Gastrocnemius medialis (tissue), 4 donors: ENCODE data around the gene DLG4. TPM values are rescaled to one million over a fixed set of nuclear protein-coding genes. Genes with fewer than 3 reads are reported as not detected.
A peak's percentile ranks its signal among the peaks of the same experiment; 100 is the strongest.

Experiments used
- ATAC-seq, 2 donors: fragments of 150-250 bp; one replicate each; pipeline ENCODE4 v1.9.1; 2016
- DNase-seq, 2 donors: peaks; one replicate each; pipeline ENCODE4 v3.0.0-alpha.2; 2019
- H3K27ac ChIP-seq, 4 donors: fragments of 200-600 bp; sonication (generic); 1 replicate in 1 of 4; 2 replicates in 3 of 4; pipeline ENCODE4 v1.5.1; 2016 to 2018; ENCODE audit warnings: mild to moderate bottlenecking in 2 of 4, moderate library complexity in 1 of 4
- H3K27me3 ChIP-seq, 3 donors: fragments of 200-600 bp; sonication (generic) in 2 of 3; 1 replicate in 1 of 3; 2 replicates in 2 of 3; pipeline versions ENCODE4 v1.5.1 to v1.6.0; 2016 to 2019; ENCODE audit warnings: mild to moderate bottlenecking in 1 of 3, moderate library complexity in 1 of 3
- H3K36me3 ChIP-seq, 2 donors: fragments of 200-600 bp; sonication (generic) in 1 of 2; one replicate each; pipeline ENCODE4 v1.5.1; 2017 to 2018
- H3K4me1 ChIP-seq, 2 donors: fragments of 200-600 bp; sonication (generic) in 1 of 2; one replicate each; pipeline ENCODE4 v1.5.1; 2016 to 2017; ENCODE audit warnings: mild to moderate bottlenecking in 2 of 2
- H3K4me3 ChIP-seq, 4 donors: fragments of 200-600 bp; sonication (generic) in 3 of 4; 1 replicate in 1 of 4; 2 replicates in 3 of 4; pipeline ENCODE4 v1.5.1; 2016 to 2019; ENCODE audit warnings: mild to moderate bottlenecking in 2 of 4
- H3K9me3 ChIP-seq, 3 donors: fragments of 200-600 bp; sonication (generic) in 2 of 3; 1 replicate in 1 of 3; 2 replicates in 2 of 3; pipeline ENCODE4 v1.5.1; 2016 to 2019
- CTCF ChIP-seq, 5 experiments: fragments of 450-650 bp in 3 of 5; fragments of 200-600 bp in 2 of 5; sonication (generic) in 2 of 5; IDR thresholded peaks in 4 of 5; conservative IDR thresholded peaks in 1 of 5; 1 replicate in 4 of 5; 2 replicates in 1 of 5; pipeline ENCODE4 v1.5.1; 2016 to 2019; ENCODE audit warnings: antibody characterized with exemption in 5 of 5, mild to moderate bottlenecking in 3 of 5, moderate library complexity in 3 of 5
- POLR2A ChIP-seq, 2 donors: fragments of 450-650 bp; IDR thresholded peaks; one replicate each; pipeline ENCODE4 v1.6.1; 2017; ENCODE audit warnings: antibody characterized with exemption in 2 of 2, mild to moderate bottlenecking in 2 of 2, moderate library complexity in 2 of 2
- in situ Hi-C, 4 donors: fragments of 200-750 bp; cut with MboI; loops; one replicate each; pipeline versions ENCODE4 v1.15.0 to v1.8.0; 2017; ENCODE audit warnings: low sequenced_read_pairs in 4 of 4
- intact Hi-C: fragments of 100-400 bp; cut with DNase I; formaldehyde crosslinking; loops from one replicate; pipeline ENCODE4 v1.15.1; 2023; ENCODE audit warnings: low total_unique reads
- total RNA-seq, 4 donors: library from RNA; depleted of rRNA; stranded (reverse); fragments of >200 nt; gene quantifications; one replicate each; pipeline versions ENCODE4 v1.1.0 to v1.2.3, GENCODE V29; 2016

Gene DLG4
- 1 to 10 TPM; 3.5 to 6.7 (median 5.3) TPM for total RNA-seq

GRCh38 chr17:7219812-7220592 is at the start of gene DLG4, which contains the start of gene ACADVL:
Gene DLG4, minus strand, starts transcription at chr17:7219836.
Gene ACADVL, plus strand, starts transcription at chr17:7219938. Its CDS starts 47 bp downstream, at chr17:7219985.
- Histone ChIP-seq H3K27me3 (no peaks in the 10 kb centered on the region), H3K36me3 (peaks cover 0 to 43% of the 10 kb centered on the region in 2 donors), H3K9me3 (no peaks in the 10 kb centered on the region), H3K4me3 (peak within 1 kb of the TSS; percentile 75 to 90 (median 84)), H3K4me1 (peaks cover 57 to 70% of the 10 kb centered on the region in 2 donors), H3K27ac (peak within 1 kb of the TSS; percentile 91 to 99 (median 96))
- TF ChIP-seq CTCF (IDR thresholded peaks at IDR 0.05 in 4 of 5, conservative IDR thresholded peaks at IDR 0.05 in 1 of 5): no peak
- TF ChIP-seq POLR2A (IDR thresholded peaks at IDR 0.05): peak; percentile 94 to 95
- in situ Hi-C loops (no loop called here), intact Hi-C loops (loop anchor here (1.0 to 10.0 kb wide), 3 partner anchors 15 to 615 kb away; partner anchors contain the start of genes DVL2 and KDM6B)
- ATAC-seq (peak; percentile 71 to 77), DNase-seq (peak; percentile 89 to 92)

- in situ Hi-C loops: no loop called here
- H3K4me3 ChIP-seq: no peak overlapping the region
- DNase-seq (no peak), ATAC-seq (no peak)
- intact Hi-C loops: no loop called here
- no peak overlapping the region for H3K27ac ChIP-seq
- H3K9me3 ChIP-seq: no peaks in the 10 kb centered on the region
- no peaks in the 10 kb centered on the region for H3K36me3 ChIP-seq
- no peak for TF ChIP-seq CTCF (IDR thresholded peaks at IDR 0.05 in 4 of 5, conservative IDR thresholded peaks at IDR 0.05 in 1 of 5)
- no peak for TF ChIP-seq POLR2A (IDR thresholded peaks at IDR 0.05)
- H3K27me3 ChIP-seq: peaks cover 29 to 40% (median 30%) of the 10 kb centered on the region in 3 donors
- no peaks in the 10 kb centered on the region for H3K4me1 ChIP-seq
Observed at GRCh38 chr17:7266784-7267183, 47.1 kb upstream of the DLG4 start.

GRCh38 chr17:7263801-7264078 is 44.1 kb upstream of the DLG4 start:
- Histone ChIP-seq H3K4me3 (no peak overlapping the region), H3K27me3 (peaks cover 41 to 54% (median 43%) of the 10 kb centered on the region in 3 donors), H3K4me1 (peaks cover 5 to 9% of the 10 kb centered on the region in 2 donors), H3K9me3 (no peaks in the 10 kb centered on the region), H3K27ac (no peak overlapping the region), H3K36me3 (peaks cover 0 to 14% of the 10 kb centered on the region in 2 donors)
- in situ Hi-C loops (no loop called here), intact Hi-C loops (no loop called here)
- DNase-seq (no peak), ATAC-seq (no peak)
- no peak for TF ChIP-seq POLR2A (IDR thresholded peaks at IDR 0.05)
- no peak for TF ChIP-seq CTCF (IDR thresholded peaks at IDR 0.05 in 4 of 5, conservative IDR thresholded peaks at IDR 0.05 in 1 of 5)

GRCh38 chr17:7262935-7263800 is 43.5 kb upstream of the DLG4 start:
- DNase-seq: no peak

More at GRCh38 chr17:7262935-7263800, 43.5 kb upstream of the DLG4 start:
- Histone ChIP-seq H3K4me3 (peak overlapping the region in 3 of 4 donors; percentile 0 to 52 (median 6)), H3K27ac (no peak overlapping the region), H3K4me1 (peaks cover 5 to 9% of the 10 kb centered on the region in 2 donors), H3K27me3 (peaks cover 41 to 54% (median 43%) of the 10 kb centered on the region in 3 donors), H3K9me3 (no peaks in the 10 kb centered on the region), H3K36me3 (peaks cover 0 to 18% of the 10 kb centered on the region in 2 donors)
- in situ Hi-C loops: no loop called here
- intact Hi-C loops: no loop called here
- no peak for ATAC-seq
- no peak for TF ChIP-seq CTCF (IDR thresholded peaks at IDR 0.05 in 4 of 5, conservative IDR thresholded peaks at IDR 0.05 in 1 of 5)
- TF ChIP-seq POLR2A (IDR thresholded peaks at IDR 0.05): no peak
